ACC112 (cell line): ENCODE data around the gene GALNT7.
A peak's percentile ranks its signal among the peaks of the same experiment; 100 is the strongest.

Experiments used
- H2AFZ ChIP-seq: fragments of 200-600 bp; sonication (generic); one replicate; pipeline ENCODE4 v1.6.0; 2017; ENCODE audit warnings: antibody characterized with exemption, low read length; ENCODE audit not compliant: unreplicated experiment
- H3K27ac ChIP-seq: fragments of 200-600 bp; sonication (generic); 2 replicates; pipeline ENCODE4 v1.5.1; 2014; ENCODE audit warnings: low read depth, mild to moderate bottlenecking, antibody characterized with exemption, low read length, moderate library complexity
- H3K27me3 ChIP-seq: fragments of 200-600 bp; sonication (generic); 2 replicates; pipeline ENCODE4 v1.6.1; 2014; ENCODE audit warnings: mild to moderate bottlenecking, antibody characterized with exemption, low read length, moderate library complexity, mixed read lengths; ENCODE audit not compliant: insufficient read depth
- H3K36me3 ChIP-seq: fragments of 200-600 bp; sonication (generic); 2 replicates; pipeline ENCODE4 v1.6.1; 2016; ENCODE audit warnings: mild to moderate bottlenecking, antibody characterized with exemption, low read length, moderate library complexity, mixed read lengths; ENCODE audit not compliant: insufficient read depth
- H3K4me1 ChIP-seq: fragments of 200-600 bp; sonication (generic); one replicate; pipeline ENCODE4 v1.6.1; 2016; ENCODE audit warnings: low read length, mixed read lengths; ENCODE audit not compliant: insufficient read depth, unreplicated experiment, control insufficient read depth
- H3K4me3 ChIP-seq: fragments of 200-600 bp; sonication (generic); 2 replicates; pipeline ENCODE4 v1.5.1; 2014; ENCODE audit warnings: mild to moderate bottlenecking, low read depth, low read length
- H3K79me2 ChIP-seq: fragments of 200-600 bp; sonication (generic); one replicate; pipeline ENCODE4 v1.6.0; 2016; ENCODE audit warnings: low read length; ENCODE audit not compliant: control insufficient read depth, unreplicated experiment, insufficient read depth

The GALNT7 gene

DNA sequence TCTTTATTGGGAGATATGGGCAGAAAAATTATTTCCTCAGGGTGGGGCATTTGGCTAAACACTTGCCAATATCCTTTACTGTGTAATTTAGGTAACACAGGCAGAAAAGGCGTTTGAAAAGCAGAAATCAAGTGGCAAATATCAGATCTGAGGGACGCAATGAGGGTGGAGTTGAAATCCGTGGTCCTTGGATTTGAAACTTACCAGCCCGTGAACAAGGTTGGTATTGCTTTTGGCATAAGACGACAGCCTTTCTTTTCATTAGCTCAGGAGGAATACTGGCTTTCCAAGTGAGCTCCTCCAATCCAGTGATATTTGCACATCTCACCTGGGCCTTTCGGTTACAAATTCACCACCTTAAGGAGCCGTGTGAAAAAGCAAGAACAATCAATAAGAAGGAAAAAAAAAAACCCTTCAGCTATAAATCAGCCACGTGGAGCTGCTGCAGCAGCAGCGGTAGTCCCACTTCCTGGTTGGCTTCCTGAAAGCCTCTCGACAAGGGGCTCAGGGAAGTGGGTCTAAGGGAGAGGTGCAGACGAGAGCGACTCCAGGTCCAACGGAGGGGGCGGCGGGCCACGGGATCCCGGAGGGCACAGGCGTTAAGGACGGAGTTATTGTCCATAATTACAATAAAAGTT, 734 bp upstream of the GALNT7 start:
- Histone ChIP-seq H3K27me3 (no peaks in the 10 kb centered on the region), H3K79me2 (peaks cover 24% of the 10 kb centered on the region)

DNA sequence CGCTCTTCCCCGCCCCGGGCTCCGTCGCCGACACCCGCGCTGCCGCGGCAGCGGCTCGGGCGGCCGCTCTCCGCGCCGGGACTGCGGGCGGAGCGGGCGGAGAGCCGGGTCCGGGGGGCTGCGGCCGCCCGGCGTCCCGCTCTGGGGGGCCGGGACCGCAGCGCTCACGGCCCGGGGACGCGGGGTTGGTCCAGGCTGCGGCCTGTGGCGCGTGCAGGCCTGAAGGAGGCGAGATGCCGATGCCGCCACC, 492 bp downstream of the GALNT7 start:
- H3K4me3 ChIP-seq = peak overlapping the region; percentile 95
- H2AFZ ChIP-seq = peak overlapping the region; percentile 69
- H3K4me1 ChIP-seq = peaks cover 12% of the 10 kb centered on the region
- H3K79me2 ChIP-seq = peaks cover 35% of the 10 kb centered on the region
- H3K27me3 ChIP-seq = no peaks in the 10 kb centered on the region
- no peaks in the 10 kb centered on the region for H3K36me3 ChIP-seq
- H3K27ac ChIP-seq = no peak overlapping the region

More for the DNA sequence above, 734 bp upstream of the GALNT7 start:
- peak overlapping the region; percentile 95 for H3K4me3 ChIP-seq
- H2AFZ ChIP-seq = peak overlapping the region; percentile 69
- H3K27ac ChIP-seq = no peak overlapping the region
- H3K4me1 ChIP-seq = peaks cover 12% of the 10 kb centered on the region
- H3K36me3 ChIP-seq = no peaks in the 10 kb centered on the region

DNA sequence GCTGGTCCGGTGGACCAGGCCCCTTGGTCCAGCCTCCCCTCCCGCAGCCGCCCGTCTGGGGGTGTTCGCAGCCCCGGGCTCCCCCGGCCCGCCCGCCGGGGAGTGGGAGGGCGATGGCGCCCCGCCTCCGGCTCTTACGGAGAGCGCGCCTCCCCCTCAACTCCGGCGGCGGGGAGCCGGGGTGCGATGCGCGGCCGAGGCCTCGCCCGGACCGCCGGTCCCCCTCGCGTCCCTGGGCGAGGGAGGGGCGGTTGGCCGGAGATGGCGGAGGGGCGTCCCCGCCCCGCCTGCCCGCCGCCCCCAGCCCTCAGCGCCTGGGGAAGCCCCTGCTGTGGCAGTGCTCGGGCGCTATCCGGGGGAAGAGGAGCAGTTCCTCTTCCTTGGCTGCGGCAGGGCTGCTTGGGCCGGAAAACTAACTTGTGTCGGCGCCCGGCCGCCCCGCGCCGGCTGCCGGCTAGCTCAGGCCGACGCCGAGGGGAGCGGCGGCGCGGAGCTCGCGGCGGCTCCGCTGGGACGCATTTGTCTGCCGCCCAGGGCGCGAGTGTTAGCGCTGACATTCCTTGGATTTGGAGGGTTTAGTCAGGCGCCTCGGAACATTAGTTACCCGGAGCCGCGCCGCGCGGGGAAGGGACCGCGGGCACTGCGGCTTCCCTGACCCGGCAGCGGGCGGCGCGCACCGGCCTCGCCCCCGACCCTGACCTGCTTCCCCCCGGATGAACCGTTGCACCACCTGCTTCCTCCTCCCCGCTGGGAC, 994 bp downstream of the GALNT7 start:
- Histone ChIP-seq H3K27ac (peak overlapping the region; percentile 62; the same call in 1 of the 2 replicates), H3K36me3 (no peaks in the 10 kb centered on the region), H3K4me1 (peaks cover 14% of the 10 kb centered on the region), H3K79me2 (peaks cover 37% of the 10 kb centered on the region), H3K4me3 (peak overlapping the region; percentile 95), H2AFZ (peak overlapping the region; percentile 69), H3K27me3 (no peaks in the 10 kb centered on the region)

DNA sequence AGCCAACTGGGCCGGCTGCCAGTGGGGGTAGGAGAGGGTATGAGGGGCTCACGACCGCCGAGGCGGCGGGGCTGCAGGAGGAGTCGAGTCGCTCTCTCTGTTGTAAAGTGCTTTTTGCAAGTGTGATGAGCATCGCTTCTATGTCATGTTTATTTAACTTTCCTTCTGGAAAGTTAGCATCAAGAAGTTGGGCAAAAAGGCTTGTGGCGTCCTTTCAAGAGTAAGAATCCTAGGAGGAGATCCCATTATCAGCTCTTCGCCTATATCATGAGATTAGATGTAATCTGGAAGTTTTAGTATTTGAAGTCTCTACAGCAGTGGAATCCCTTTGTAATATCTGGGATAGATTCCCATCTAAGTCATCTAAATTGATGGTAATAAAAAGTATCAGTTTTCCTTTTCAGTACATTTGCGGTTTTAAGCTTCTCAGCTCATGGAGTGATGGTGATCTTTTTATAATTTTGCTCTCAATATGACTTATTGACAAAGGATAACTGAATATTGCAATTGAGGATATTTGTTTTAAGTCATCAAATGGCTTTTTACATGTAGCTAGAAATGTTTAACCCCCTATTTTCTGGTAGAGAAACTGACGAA, 1.7 kb downstream of the GALNT7 start:
- H3K79me2 ChIP-seq = peaks cover 37% of the 10 kb centered on the region
- peak overlapping the region; percentile 95 for H3K4me3 ChIP-seq
- H3K36me3 ChIP-seq = no peaks in the 10 kb centered on the region
- H2AFZ ChIP-seq = peak overlapping the region; percentile 69
- no peaks in the 10 kb centered on the region for H3K27me3 ChIP-seq
- peaks cover 18% of the 10 kb centered on the region for H3K4me1 ChIP-seq
- peak overlapping the region; percentile 62; the same call in 1 of the 2 replicates for H3K27ac ChIP-seq

DNA sequence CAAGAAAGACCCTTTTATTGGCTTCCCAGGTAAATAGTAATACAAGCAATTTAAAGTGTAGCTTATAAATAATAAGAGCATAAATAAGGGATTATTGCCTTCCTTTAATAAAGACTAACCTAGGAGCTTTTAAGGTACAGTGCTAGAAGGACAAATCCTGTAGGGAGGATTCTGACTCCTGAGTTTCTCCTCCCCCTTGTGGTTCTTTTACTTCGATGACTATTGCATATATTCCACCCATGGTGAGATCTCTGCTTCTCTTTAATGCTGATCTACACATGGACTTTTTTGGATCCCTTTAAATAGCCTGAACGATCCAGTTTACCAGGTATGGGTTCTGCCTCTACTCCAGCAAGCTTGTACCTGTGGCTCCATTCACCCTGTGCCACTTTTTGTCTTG, 2.5 kb downstream of the GALNT7 start:
- H2AFZ ChIP-seq = no peak overlapping the region

DNA sequence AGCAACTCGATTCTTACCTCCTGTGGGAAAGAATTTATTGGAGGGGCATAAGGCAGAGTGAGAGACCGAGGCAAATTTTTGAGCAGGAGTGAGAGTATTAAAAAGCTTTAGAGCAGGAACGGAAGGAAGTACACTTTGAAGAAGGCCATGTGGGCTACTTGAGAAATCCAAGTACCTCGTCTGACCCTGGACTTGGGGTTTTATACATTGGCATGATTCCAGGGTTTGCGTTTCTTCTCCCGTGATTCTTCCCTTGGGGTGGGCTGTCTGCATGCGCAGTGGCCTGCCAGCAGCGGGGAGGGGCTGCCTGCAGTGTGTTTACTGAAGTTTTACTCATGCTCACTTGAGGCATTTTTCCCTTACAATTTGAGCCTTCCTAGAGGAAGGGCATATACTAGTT, 3.4 kb downstream of the GALNT7 start:
- peaks cover 37% of the 10 kb centered on the region for H3K79me2 ChIP-seq
- no peaks in the 10 kb centered on the region for H3K27me3 ChIP-seq
- peaks cover 18% of the 10 kb centered on the region for H3K4me1 ChIP-seq
- H3K27ac ChIP-seq = no peak overlapping the region
- no peak overlapping the region for H2AFZ ChIP-seq
- H3K36me3 ChIP-seq = no peaks in the 10 kb centered on the region
- no peak overlapping the region for H3K4me3 ChIP-seq

More for the DNA sequence above, 2.5 kb downstream of the GALNT7 start:
- H3K36me3 ChIP-seq = no peaks in the 10 kb centered on the region
- peaks cover 37% of the 10 kb centered on the region for H3K79me2 ChIP-seq
- H3K27ac ChIP-seq = no peak overlapping the region
- H3K4me1 ChIP-seq = peaks cover 18% of the 10 kb centered on the region
- H3K27me3 ChIP-seq = no peaks in the 10 kb centered on the region
- H3K4me3 ChIP-seq = peak overlapping the region; percentile 95

DNA sequence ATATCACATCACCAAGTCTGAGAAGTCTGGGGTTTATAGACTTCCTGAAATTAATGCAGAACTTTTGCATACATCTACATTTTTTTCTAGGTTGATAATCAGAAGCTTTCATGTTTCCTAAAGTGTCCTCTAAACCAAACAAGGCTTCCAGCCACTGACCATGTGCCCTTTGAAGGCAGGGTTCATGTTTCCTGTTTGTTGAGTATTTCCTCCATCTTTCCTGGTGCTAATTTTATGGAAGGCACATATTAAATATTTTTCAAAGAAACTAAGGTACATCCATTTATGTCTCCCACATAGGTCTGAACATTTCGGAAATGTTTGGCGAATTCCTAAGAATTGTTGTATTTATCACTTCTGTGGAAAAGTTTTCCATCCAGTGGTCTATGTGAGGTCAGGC, 5.6 kb downstream of the GALNT7 start:
- no peak overlapping the region for H2AFZ ChIP-seq
- H3K27me3 ChIP-seq = no peaks in the 10 kb centered on the region
- H3K79me2 ChIP-seq = peaks cover 43% of the 10 kb centered on the region
- no peaks in the 10 kb centered on the region for H3K36me3 ChIP-seq
- peaks cover 18% of the 10 kb centered on the region for H3K4me1 ChIP-seq
- no peak overlapping the region for H3K27ac ChIP-seq
- H3K4me3 ChIP-seq = no peak overlapping the region

DNA sequence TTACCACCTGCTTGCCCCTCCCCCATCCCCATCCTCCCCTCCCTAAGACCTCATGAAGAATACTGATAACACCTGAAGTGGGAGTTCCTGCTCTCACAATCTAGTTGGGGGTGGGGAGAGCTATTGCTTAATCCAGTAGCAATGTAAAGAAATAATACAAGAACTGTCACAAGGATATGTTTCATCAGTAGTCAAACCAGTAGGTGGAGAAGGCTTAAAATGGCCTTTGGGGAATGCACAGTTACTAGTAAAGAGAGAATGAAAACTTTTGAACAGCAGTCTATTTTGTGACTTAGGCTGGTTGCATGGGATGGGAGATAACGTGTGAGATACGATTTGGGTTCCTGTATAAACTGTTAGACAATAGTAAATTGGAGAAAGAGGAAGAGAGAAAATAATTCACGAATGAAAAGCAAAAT, 6.0 kb downstream of the GALNT7 start:
- Histone ChIP-seq H3K4me1 (peaks cover 23% of the 10 kb centered on the region), H3K4me3 (no peak overlapping the region), H3K79me2 (peaks cover 43% of the 10 kb centered on the region), H2AFZ (no peak overlapping the region), H3K27me3 (no peaks in the 10 kb centered on the region), H3K27ac (no peak overlapping the region), H3K36me3 (no peaks in the 10 kb centered on the region)

DNA sequence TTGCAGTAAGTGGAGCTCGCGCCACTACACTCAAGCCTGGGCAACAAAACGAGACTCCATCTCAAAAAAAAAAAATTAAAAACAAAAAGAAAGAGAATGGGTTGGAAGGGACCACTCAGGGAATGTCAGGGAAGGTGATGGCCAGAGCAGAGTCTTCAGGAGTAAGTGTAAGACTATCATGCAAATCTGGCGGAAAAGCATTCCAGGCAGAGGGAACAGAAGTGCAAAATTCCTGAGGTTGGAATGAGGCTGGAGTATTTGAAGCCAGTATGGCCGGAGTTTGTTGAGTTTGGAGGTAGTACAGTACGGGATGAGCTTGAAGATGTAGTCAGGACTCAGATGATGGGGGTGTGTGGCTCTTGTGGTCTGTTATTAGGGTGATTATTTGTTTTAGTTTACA, 7.4 kb downstream of the GALNT7 start:
- H3K4me1 ChIP-seq = peaks cover 27% of the 10 kb centered on the region
- H2AFZ ChIP-seq = no peak overlapping the region
- H3K27ac ChIP-seq = no peak overlapping the region
- H3K79me2 ChIP-seq = peaks cover 42% of the 10 kb centered on the region
- H3K36me3 ChIP-seq = no peaks in the 10 kb centered on the region
- H3K27me3 ChIP-seq = no peaks in the 10 kb centered on the region
- H3K4me3 ChIP-seq = no peak overlapping the region

DNA sequence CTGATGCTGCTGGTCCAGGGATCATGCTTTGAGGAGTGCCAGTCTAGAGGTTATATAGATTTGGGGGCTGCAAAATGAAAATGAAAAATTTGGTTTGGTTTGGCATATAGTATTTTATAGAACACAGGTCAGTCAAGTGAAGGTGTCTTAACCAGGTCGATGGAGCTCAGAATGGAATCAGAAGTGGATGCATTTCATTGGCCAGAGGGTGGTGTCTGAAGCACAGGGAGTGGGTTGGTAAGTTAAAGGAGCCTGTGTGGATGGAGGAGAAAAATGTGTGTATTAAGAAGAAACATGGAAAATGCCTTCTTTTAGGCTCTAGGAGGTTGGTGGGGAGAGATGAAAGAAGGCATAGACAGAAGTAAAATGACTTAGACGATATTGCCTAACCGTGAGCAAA, 8.6 kb downstream of the GALNT7 start:
- Histone ChIP-seq H3K4me1 (peaks cover 31% of the 10 kb centered on the region), H3K4me3 (no peak overlapping the region), H3K36me3 (no peaks in the 10 kb centered on the region), H2AFZ (no peak overlapping the region), H3K27ac (no peak overlapping the region), H3K79me2 (peaks cover 33% of the 10 kb centered on the region), H3K27me3 (no peaks in the 10 kb centered on the region)

DNA sequence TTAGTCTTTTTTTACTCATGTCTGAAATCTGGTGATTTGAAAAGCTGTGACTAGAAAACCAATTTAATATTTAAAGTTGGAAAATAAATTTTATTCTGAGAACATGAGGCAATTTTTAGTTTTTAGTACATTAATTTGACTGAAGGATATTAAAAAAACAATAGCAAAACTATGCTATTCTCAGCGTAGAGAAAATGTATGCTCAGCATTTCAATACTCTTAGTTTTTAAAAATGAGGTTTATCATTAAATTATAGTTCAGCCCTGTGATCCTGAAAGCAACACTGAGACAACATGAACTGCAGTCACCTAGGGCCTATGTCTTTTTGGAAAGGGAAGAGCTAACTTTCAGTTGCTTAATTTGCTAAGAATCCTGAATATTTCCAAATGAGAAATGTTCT, 9.5 kb downstream of the GALNT7 start:
- Histone ChIP-seq H3K4me1 (peaks cover 37% of the 10 kb centered on the region), H3K27ac (no peak overlapping the region), H2AFZ (no peak overlapping the region), H3K27me3 (no peaks in the 10 kb centered on the region), H3K36me3 (no peaks in the 10 kb centered on the region), H3K79me2 (peaks cover 25% of the 10 kb centered on the region), H3K4me3 (no peak overlapping the region)
